GM23338 (cell line): ENCODE data around the gene GAL3ST2. TPM values are rescaled to one million over a fixed set of nuclear protein-coding genes. Genes with fewer than 3 reads are reported as not detected.

Experiments
- ATAC-seq: fragments of 200-7000 bp; cut with Tn5 transposase; 3 replicates; pipeline ENCODE4 v1.9.1; 2020
- DNase-seq: peaks from one replicate; pipeline ENCODE4 v3.0.0-alpha.2; 2015; ENCODE audit warnings: low spot score
- H2AFZ ChIP-seq: fragments of 200-600 bp; sonication (generic); 2 replicates; pipeline ENCODE4 v1.8.0; 2016; ENCODE audit warnings: antibody characterized with exemption, mild to moderate bottlenecking, moderate library complexity
- H3F3A ChIP-seq: fragments of 200-600 bp; sonication (generic); replicated peaks from 2 replicates; pipeline ENCODE4 v1.8.0; 2017; ENCODE audit warnings: antibody characterized with exemption, mixed run types, low read depth
- H3K27ac ChIP-seq: fragments of 200-600 bp; sonication (generic); 2 replicates; pipeline ENCODE4 v1.6.1; 2016; ENCODE audit warnings: low read depth
- H3K27me3 ChIP-seq: fragments of 200-600 bp; sonication (generic); 2 replicates; pipeline ENCODE4 v1.8.0; 2016; ENCODE audit warnings: mild to moderate bottlenecking, mixed run types, moderate library complexity; ENCODE audit not compliant: insufficient read depth
- H3K36me3 ChIP-seq: fragments of 200-600 bp; sonication (generic); 2 replicates; pipeline ENCODE4 v1.8.0; 2016; ENCODE audit warnings: mild to moderate bottlenecking; ENCODE audit not compliant: insufficient read depth
- H3K4me1 ChIP-seq: fragments of 200-600 bp; sonication (generic); 2 replicates; pipeline ENCODE4 v1.8.0; 2016; ENCODE audit warnings: mild to moderate bottlenecking, moderate library complexity; ENCODE audit not compliant: insufficient read depth
- H3K4me2 ChIP-seq: fragments of 200-600 bp; sonication (generic); 2 replicates; pipeline ENCODE4 v1.7.1; 2017; ENCODE audit warnings: mixed run types
- H3K4me3 ChIP-seq: fragments of 200-600 bp; sonication (generic); 2 replicates; pipeline ENCODE4 v1.6.1; 2016; ENCODE audit warnings: mixed run types
- H3K79me2 ChIP-seq: fragments of 200-600 bp; sonication (generic); replicated peaks from 2 replicates; pipeline ENCODE4 v1.8.0; 2017; ENCODE audit warnings: mild to moderate bottlenecking; ENCODE audit not compliant: insufficient read depth
- H3K9me2 ChIP-seq: fragments of 200-600 bp; sonication (generic); 2 replicates; pipeline ENCODE4 v1.8.0; 2017; ENCODE audit not compliant: insufficient read depth
- H4K20me1 ChIP-seq: fragments of 200-600 bp; sonication (generic); replicated peaks from 2 replicates; pipeline ENCODE4 v1.8.0; 2017; ENCODE audit warnings: mild to moderate bottlenecking; ENCODE audit not compliant: insufficient read depth
- H3K27ac Mint-ChIP-seq: 2 replicates; pipeline ENCODE4 v1.8.0; 2020; ENCODE audit warnings: inconsistent platforms, mild to moderate bottlenecking, moderate library complexity, mixed read lengths
- H3K27me3 Mint-ChIP-seq: 3 replicates; pipeline ENCODE4 v1.8.0; 2022; ENCODE audit warnings: low read depth, mild to moderate bottlenecking, moderate library complexity, mixed read lengths, inconsistent platforms; ENCODE audit not compliant: insufficient read depth, poor library complexity
- H3K36me3 Mint-ChIP-seq: 3 replicates; pipeline ENCODE4 v1.8.0; 2021; ENCODE audit warnings: low read depth, mild to moderate bottlenecking, inconsistent platforms, moderate library complexity, mixed read lengths
- H3K4me1 Mint-ChIP-seq: 3 replicates; pipeline ENCODE4 v1.8.0; 2020; ENCODE audit warnings: mild to moderate bottlenecking, inconsistent platforms, mixed read lengths
- H3K4me3 Mint-ChIP-seq: 3 replicates; pipeline ENCODE4 v1.8.0; 2021; ENCODE audit warnings: moderate library complexity, mild to moderate bottlenecking, inconsistent platforms, mixed read lengths
- H3K9me3 Mint-ChIP-seq: 3 replicates; pipeline ENCODE4 v1.8.0; 2020; ENCODE audit warnings: moderate library complexity, mild to moderate bottlenecking, inconsistent platforms, mixed read lengths
- EZH2 ChIP-seq: fragments of 200-600 bp; sonication (generic); IDR thresholded peaks from one replicate; pipeline ENCODE4 v1.8.0; 2017; ENCODE audit warnings: antibody characterized with exemption, mild to moderate bottlenecking, low read depth; ENCODE audit not compliant: unreplicated experiment
- EZH2phosphoT487 ChIP-seq: fragments of 200-600 bp; sonication (generic); IDR thresholded peaks from one replicate; pipeline ENCODE4 v1.8.1; 2018; ENCODE audit warnings: antibody characterized with exemption; ENCODE audit not compliant: unreplicated experiment
- JUNB ChIP-seq: IDR thresholded peaks from one replicate; pipeline ENCODE4 v1.6.1; 2016; ENCODE audit warnings: antibody characterized with exemption; ENCODE audit not compliant: unreplicated experiment
- REST ChIP-seq: IDR thresholded peaks from one replicate; pipeline ENCODE4 v1.6.1; 2018; ENCODE audit warnings: antibody characterized with exemption; ENCODE audit not compliant: unreplicated experiment
- ZNF331 ChIP-seq: fragments of 250-450 bp; sonication (Bioruptor Pico); IDR thresholded peaks from 2 replicates; pipeline ENCODE4 v1.5.0; 2020; ENCODE audit warnings: low read depth, mild to moderate bottlenecking, moderate library complexity
- ZNF462 ChIP-seq: fragments of 250-450 bp; sonication (Bioruptor Pico); IDR thresholded peaks from 2 replicates; pipeline ENCODE4 v1.5.0; 2020; ENCODE audit warnings: mild to moderate bottlenecking, moderate library complexity
- polyA plus RNA-seq: library from polyadenylated mRNA; unstranded; fragments of >200 nt; fragmentation: Nextera tagmentation; extraction: Ambion mirVana; gene quantifications from 2 replicates; pipeline ENCODE4 v1.2.1, GENCODE V29; 2016
- total RNA-seq: library from RNA; depleted of rRNA; stranded (reverse); fragments of >200 nt; shearing (Covaris generic); gene quantifications from 2 replicates; pipeline ENCODE4 v1.2.3, GENCODE V29; 2014
- TF ChIP-seq, protein P1 (sequence below), 2 experiments: fragments of 200-600 bp in 1 of 2; sonication (generic) in 1 of 2; conservative IDR thresholded peaks; 2 replicates each; pipeline versions ENCODE4 v1.5.1 to v1.6.1; 2016 to 2017; ENCODE audit warnings: antibody characterized with exemption in 2 of 2, low read depth in 2 of 2, mild to moderate bottlenecking in 2 of 2, moderate library complexity in 1 of 2

Gene GAL3ST2
- total and polyA plus RNA-seq, 2 experiments from 2014 or later = 0.19 to 0.24 TPM

DNA sequence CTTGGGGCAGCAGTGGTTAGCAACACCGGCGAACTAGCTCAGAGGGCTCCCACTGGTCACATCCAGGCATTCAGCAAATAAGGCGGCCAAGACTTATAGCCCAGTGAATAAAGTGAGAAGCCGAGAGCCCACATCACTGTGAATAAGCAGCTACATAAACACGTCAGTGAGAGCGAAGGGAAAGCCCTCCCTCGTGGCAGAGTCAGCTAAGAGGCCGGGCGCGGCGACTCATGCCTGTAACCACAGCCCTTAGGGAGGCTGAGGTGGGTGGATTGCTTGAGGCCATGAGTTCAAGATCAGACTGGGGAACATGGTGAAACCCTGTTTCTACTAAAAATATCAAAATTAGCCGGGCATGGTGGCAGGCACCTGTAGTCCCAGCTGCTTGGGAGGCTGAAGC lies 37.0 kb upstream of the GAL3ST2 start:
- H3K27ac ChIP-seq = no peak overlapping the region
- H3K9me2 ChIP-seq = no peaks in the 10 kb centered on the region; the same call in 1 of the 2 replicates
- no peak overlapping the region for H3K4me3 ChIP-seq
- Mint-ChIP-seq H3K27me3 (peaks cover 7% of the 10 kb centered on the region), H3K27ac (no peak overlapping the region), H3K9me3 (no peaks in the 10 kb centered on the region), H3K36me3 (peaks cover 2% of the 10 kb centered on the region; the same call in 1 of the 3 replicates), H3K4me1 (no peaks in the 10 kb centered on the region), H3K4me3 (no peak overlapping the region)
- H3K4me2 ChIP-seq = no peak overlapping the region
- H3K36me3 ChIP-seq = no peaks in the 10 kb centered on the region
- no peaks in the 10 kb centered on the region for H4K20me1 ChIP-seq
- ATAC-seq (no peak), DNase-seq (no peak)
- H3K27me3 ChIP-seq = no peaks in the 10 kb centered on the region
- H3K4me1 ChIP-seq = no peaks in the 10 kb centered on the region
- H3K79me2 ChIP-seq = no peaks in the 10 kb centered on the region
- TF ChIP-seq ZNF462 (CRISPR knock-in tag) = no peak
- TF ChIP-seq, protein P1, sequence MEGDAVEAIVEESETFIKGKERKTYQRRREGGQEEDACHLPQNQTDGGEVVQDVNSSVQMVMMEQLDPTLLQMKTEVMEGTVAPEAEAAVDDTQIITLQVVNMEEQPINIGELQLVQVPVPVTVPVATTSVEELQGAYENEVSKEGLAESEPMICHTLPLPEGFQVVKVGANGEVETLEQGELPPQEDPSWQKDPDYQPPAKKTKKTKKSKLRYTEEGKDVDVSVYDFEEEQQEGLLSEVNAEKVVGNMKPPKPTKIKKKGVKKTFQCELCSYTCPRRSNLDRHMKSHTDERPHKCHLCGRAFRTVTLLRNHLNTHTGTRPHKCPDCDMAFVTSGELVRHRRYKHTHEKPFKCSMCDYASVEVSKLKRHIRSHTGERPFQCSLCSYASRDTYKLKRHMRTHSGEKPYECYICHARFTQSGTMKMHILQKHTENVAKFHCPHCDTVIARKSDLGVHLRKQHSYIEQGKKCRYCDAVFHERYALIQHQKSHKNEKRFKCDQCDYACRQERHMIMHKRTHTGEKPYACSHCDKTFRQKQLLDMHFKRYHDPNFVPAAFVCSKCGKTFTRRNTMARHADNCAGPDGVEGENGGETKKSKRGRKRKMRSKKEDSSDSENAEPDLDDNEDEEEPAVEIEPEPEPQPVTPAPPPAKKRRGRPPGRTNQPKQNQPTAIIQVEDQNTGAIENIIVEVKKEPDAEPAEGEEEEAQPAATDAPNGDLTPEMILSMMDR (conservative IDR thresholded peaks at IDR 0.05; ENCODE audit: low read depth in 2 of 2) = no peak
- 0 out of 2 replicates have a peak, but pooled peaks cover 3% of the 10 kb centered on the region for H3F3A ChIP-seq
- H2AFZ ChIP-seq = no peak overlapping the region

DNA sequence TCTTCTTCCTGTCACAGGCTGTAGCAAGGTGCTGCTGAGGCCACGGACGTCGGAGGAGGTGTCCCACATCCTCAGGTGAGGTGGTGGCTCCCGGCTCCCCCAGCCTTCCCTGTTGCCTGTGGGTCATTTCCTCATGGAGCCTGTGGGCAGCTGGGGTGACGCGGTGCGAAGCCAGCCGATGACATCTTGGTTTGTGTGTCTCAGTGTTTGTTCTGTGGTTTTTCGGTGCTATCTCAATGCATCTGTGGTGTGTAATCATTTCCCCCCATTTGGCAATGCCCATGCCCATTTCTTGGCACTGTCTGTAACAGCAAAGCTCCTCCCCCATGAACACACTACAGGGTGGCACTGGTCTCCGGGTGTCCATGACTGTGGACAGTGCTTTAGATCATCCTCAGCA lies 35.6 kb upstream of the GAL3ST2 start:
- H3K4me1 ChIP-seq = no peaks in the 10 kb centered on the region
- Mint-ChIP-seq H3K4me3 (no peak overlapping the region; the same call in 2 of the 3 replicates), H3K27me3 (peaks cover 7% of the 10 kb centered on the region), H3K27ac (no peak overlapping the region), H3K4me1 (no peaks in the 10 kb centered on the region), H3K9me3 (no peaks in the 10 kb centered on the region), H3K36me3 (peaks cover 15% of the 10 kb centered on the region)
- H3K79me2 ChIP-seq = no peaks in the 10 kb centered on the region
- no peak overlapping the region for H3K27ac ChIP-seq
- H2AFZ ChIP-seq = no peak overlapping the region
- H3K36me3 ChIP-seq = no peaks in the 10 kb centered on the region
- H4K20me1 ChIP-seq = no peaks in the 10 kb centered on the region
- no peaks in the 10 kb centered on the region; the same call in 1 of the 2 replicates for H3K9me2 ChIP-seq
- no peak overlapping the region for H3K4me3 ChIP-seq
- ATAC-seq (no peak), DNase-seq (no peak)
- no peak overlapping the region for H3K4me2 ChIP-seq
- H3F3A ChIP-seq = 0 out of 2 replicates have a peak, but pooled peaks cover 3% of the 10 kb centered on the region
- no peaks in the 10 kb centered on the region for H3K27me3 ChIP-seq
- TF ChIP-seq JUNB (no peak), EZH2 (no peak), ZNF331 (CRISPR knock-in tag) (no peak), REST (no peak), EZH2phosphoT487 (no peak)
- TF ChIP-seq, protein P1 (conservative IDR thresholded peaks at IDR 0.05; ENCODE audit: low read depth in 2 of 2) = no peak
